K562 (cell line): ENCODE results near the gene BRCA1. TPM values are rescaled to one million over a fixed set of nuclear protein-coding genes. Genes with fewer than 3 reads are reported as not detected.

Source experiments
- DNMT1 ChIP-seq: fragments of 450-650 bp; IDR thresholded peaks from 2 replicates; pipeline ENCODE4 v1.6.1; 2016; ENCODE audit warnings: antibody characterized with exemption, mild to moderate bottlenecking
- FOXO4 ChIP-seq: fragments of 450-650 bp; formaldehyde crosslinking; IDR thresholded peaks from 2 replicates; pipeline ENCODE4 v1.4.0; 2020; ENCODE audit warnings: mild to moderate bottlenecking, moderate library complexity
- GTF2E2 ChIP-seq: fragments of 200-800 bp; sonication (Bioruptor generic); IDR thresholded peaks from 2 replicates; pipeline ENCODE4 v1.6.1; 2016; ENCODE audit warnings: missing genetic modification characterization, missing compliant biosample characterization
- HMG20A ChIP-seq: fragments of 450-650 bp; formaldehyde crosslinking; conservative IDR thresholded peaks from 2 replicates; pipeline ENCODE4 v1.4.0; 2020; ENCODE audit warnings: mild to moderate bottlenecking, mixed read lengths
- KDM2B ChIP-seq: fragments of 250-450 bp; sonication (Bioruptor Pico); IDR thresholded peaks from 2 replicates; pipeline ENCODE4 v1.8.0; 2021; ENCODE audit warnings: mild to moderate bottlenecking, moderate library complexity
- NFIC ChIP-seq: fragments of 450-650 bp; IDR thresholded peaks from 2 replicates; pipeline ENCODE4 v1.6.1; 2017; ENCODE audit warnings: mild to moderate bottlenecking, inconsistent platforms
- PHB2 ChIP-seq: fragments of 450-650 bp; IDR thresholded peaks from 2 replicates; pipeline ENCODE4 v1.6.1; 2017; ENCODE audit warnings: low read depth
- RNF2 ChIP-seq: sonication (generic); IDR thresholded peaks from 2 replicates; pipeline ENCODE4 v1.6.1; 2016
- ZBTB40 ChIP-seq, 2 experiments: fragments of 450-650 bp in 1 of 2; sonication (generic) in 1 of 2; formaldehyde crosslinking in 1 of 2; IDR thresholded peaks; 2 replicates each; pipeline versions ENCODE4 v1.7.1 to v1.9.0; 2016 to 2022; ENCODE audit warnings: inconsistent platforms in 1 of 2, mild to moderate bottlenecking in 1 of 2, missing genetic modification reagents in 1 of 2
- ZNF785 ChIP-seq: fragments of 250-450 bp; sonication (Bioruptor Pico); IDR thresholded peaks from 2 replicates; pipeline ENCODE4 v1.4.0; 2020; ENCODE audit warnings: mild to moderate bottlenecking
- polyA plus RNA-seq, 8 experiments: library from polyadenylated mRNA; depleted of rRNA in 4 of 8; stranded (reverse) in 5 of 8; unstranded in 3 of 8; fragments of >200 nt; fragmentation: Nextera tagmentation in 2 of 8; fragmentation: Illumina TruSeq in 1 of 8; extraction: Ambion mirVana in 2 of 8; extraction: Trizol in 1 of 8; gene quantifications; 2 replicates each; pipeline versions ENCODE4 v1.2.1 to v1.2.3, GENCODE V29; 2011 to 2014; ENCODE audit warnings: inconsistent platforms in 1 of 8, missing spikeins in 1 of 8
- total RNA-seq, 7 experiments: library from RNA; depleted of rRNA in 6 of 7; stranded (reverse); fragments of >200 nt in 6 of 7; fragmentation: Illumina TruSeq in 2 of 7; extraction: Trizol in 2 of 7; gene quantifications; 2 replicates each; pipeline versions ENCODE4 v1.2.1 to v1.2.3, GENCODE V29; 2011 to 2021; ENCODE audit warnings: low replicate concordance in 1 of 7
- TF ChIP-seq, protein P1 (sequence below): fragments of 250-450 bp; sonication (Bioruptor Pico); IDR thresholded peaks from 2 replicates; pipeline ENCODE4 v1.8.0; 2021; ENCODE audit warnings: borderline replicate concordance, mild to moderate bottlenecking, moderate library complexity; ENCODE audit not compliant: poor library complexity, severe bottlenecking

BRCA1 gene
- total and polyA plus RNA-seq, 9 of the 15 experiments (the other 6 are each of a cell fraction or from before 2014, with no cell fraction given): 25.9 to 95.3 (median 62.3) TPM

DNA sequence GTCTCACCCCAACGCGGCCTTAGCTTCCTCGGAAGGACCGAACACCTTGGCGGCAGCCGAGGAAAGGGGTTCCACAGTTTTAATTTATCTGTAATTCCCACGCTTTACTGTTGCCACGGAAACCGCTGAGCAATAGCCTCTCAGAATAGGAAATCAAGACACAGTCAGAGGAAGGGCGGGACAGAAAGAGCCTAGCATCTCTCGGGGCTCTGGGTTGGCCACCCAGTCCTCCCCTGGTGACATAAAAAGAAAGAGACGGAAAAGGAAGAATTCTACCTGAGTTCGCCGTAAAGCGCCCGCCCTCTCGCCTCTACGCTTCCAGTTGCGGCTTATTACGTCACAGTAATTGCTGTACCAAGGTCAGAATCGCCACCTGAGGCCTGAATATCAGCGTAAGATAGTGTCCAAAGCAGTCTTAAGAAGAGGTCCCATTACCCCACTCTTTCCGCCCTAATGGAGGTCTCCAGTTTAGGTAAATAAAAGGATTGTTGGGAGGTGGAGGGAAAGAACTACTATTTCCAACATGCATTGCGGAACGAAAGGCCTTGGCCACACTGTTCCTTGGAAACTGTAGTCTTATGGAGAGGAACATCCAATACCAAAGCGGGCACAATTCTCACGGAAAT is 45.1 kb upstream of the BRCA1 start (continued):
- peak; percentile 83 for TF ChIP-seq ZBTB40 (IDR thresholded peaks at IDR 0.05)
- TF ChIP-seq ZBTB40 (CRISPR knock-in tag; IDR thresholded peaks at IDR 0.05): no peak
- peak; percentile 29; the same call in 1 of the 2 replicates for TF ChIP-seq NFIC
- no peak for TF ChIP-seq HMG20A
- TF ChIP-seq KDM2B (CRISPR knock-in tag): peak; percentile 48; the same call in 1 of the 2 replicates
- TF ChIP-seq PHB2: no peak
- TF ChIP-seq ZNF785: no peak
- TF ChIP-seq DNMT1: no peak
- TF ChIP-seq, protein P1, sequence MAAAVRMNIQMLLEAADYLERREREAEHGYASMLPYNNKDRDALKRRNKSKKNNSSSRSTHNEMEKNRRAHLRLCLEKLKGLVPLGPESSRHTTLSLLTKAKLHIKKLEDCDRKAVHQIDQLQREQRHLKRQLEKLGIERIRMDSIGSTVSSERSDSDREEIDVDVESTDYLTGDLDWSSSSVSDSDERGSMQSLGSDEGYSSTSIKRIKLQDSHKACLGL: no peak
- TF ChIP-seq RNF2: no peak
- no peak for TF ChIP-seq GTF2E2 (tag)
- TF ChIP-seq FOXO4 (CRISPR knock-in tag): no peak
